HepG2 (cell line): ENCODE data around the gene SCIN. TPM values are rescaled to one million over a fixed set of nuclear protein-coding genes. Genes with fewer than 3 reads are reported as not detected.

Source experiments
- ATAC-seq: fragments of 200-7000 bp; cut with Tn5 transposase; 3 replicates; pipeline ENCODE4 v1.9.1; 2020; ENCODE audit warnings: mild to moderate bottlenecking, moderate library complexity
- BruUV-seq: library from RNA; stranded (reverse); fragments of 400-500 nt; replicated peaks from 2 replicates; lab custom pipeline; 2021; lab: Mats Ljungman, UMichigan
- CTCF ChIA-PET: fragments of 300-600 bp; formaldehyde crosslinking; extraction: SDS; loops from one replicate; lab custom pipeline; 2021; ENCODE audit warnings: low total read pairs, inconsistent platforms, low intra/inter-chr PET ratio; lab: Yijun Ruan, JAX
- POLR2A ChIA-PET: fragments of 350-600 bp; sonication (Branson Sonifier 250); formaldehyde crosslinking; loops from one replicate; lab custom pipeline; 2020; ENCODE audit warnings: antibody characterized with exemption, inconsistent platforms; lab: Yijun Ruan, JAX
- DNase-seq: peaks from one replicate; pipeline ENCODE4 v3.0.0-alpha.2; 2015; ENCODE audit warnings: low spot score
- FAIRE-seq: peaks from 3 replicates; lab custom pipeline; 2011; peaks lifted over from hg19 to GRCh38; lab: Jason Lieb, UNC
- H2AFZ ChIP-seq: one replicate; pipeline ENCODE4 v1.6.1; 2011; ENCODE audit warnings: low read length, inconsistent platforms
- H3K27ac ChIP-seq: fragments of 300-600 bp; 3 replicates; pipeline ENCODE4 v1.8.0; 2011; ENCODE audit warnings: mixed run types, mild to moderate bottlenecking, mixed read lengths, low read length, inconsistent platforms; ENCODE audit not compliant: insufficient read depth; ENCODE audit errors: extremely low read length
- H3K27me3 ChIP-seq, 2 experiments: fragments of 200-600 bp in 1 of 2; 2 replicates in 1 of 2; 3 replicates in 1 of 2; pipeline versions ENCODE4 v1.6.0 to v1.8.0; 2011; ENCODE audit warnings: low read length in 2 of 2, mild to moderate bottlenecking in 2 of 2, moderate library complexity in 2 of 2, inconsistent platforms in 1 of 2; ENCODE audit not compliant: insufficient read depth in 2 of 2, control insufficient read depth in 1 of 2
- H3K36me3 ChIP-seq, 2 experiments: fragments of 200-600 bp in 1 of 2; replicated peaks in 1 of 2; 2 replicates in 1 of 2; 3 replicates in 1 of 2; pipeline versions ENCODE4 v1.5.1 to v1.8.0; 2011; ENCODE audit warnings: low read length in 2 of 2, inconsistent platforms in 1 of 2; ENCODE audit not compliant: insufficient read depth in 2 of 2, control insufficient read depth in 1 of 2
- H3K4me1 ChIP-seq: 2 replicates; pipeline ENCODE4 v1.5.1; 2012; ENCODE audit warnings: low read length, inconsistent platforms; ENCODE audit not compliant: insufficient read depth
- H3K4me2 ChIP-seq: 2 replicates; pipeline ENCODE4 v1.6.0; 2011; ENCODE audit warnings: low read depth, low read length, inconsistent platforms
- H3K4me3 ChIP-seq, 3 experiments: fragments of 200-600 bp in 1 of 3; sonication (generic), shearing (Covaris generic) in 1 of 3; replicated peaks in 1 of 3; 2 replicates each; pipeline ENCODE4 v1.5.1; 2011 to 2016; ENCODE audit warnings: low read length in 3 of 3, inconsistent platforms in 2 of 3, low read depth in 2 of 3, mild to moderate bottlenecking in 2 of 3, control low read depth in 1 of 3, mixed read lengths in 1 of 3; ENCODE audit not compliant: insufficient read depth in 1 of 3
- H3K79me2 ChIP-seq: one replicate; pipeline ENCODE4 v1.6.1; 2011; ENCODE audit warnings: low read length, inconsistent platforms; ENCODE audit not compliant: insufficient read depth
- H3K9ac ChIP-seq: 2 replicates; pipeline ENCODE4 v1.6.0; 2011; ENCODE audit warnings: mild to moderate bottlenecking, low read depth, low read length, inconsistent platforms; ENCODE audit not compliant: insufficient read depth
- H3K9me3 ChIP-seq: 2 replicates; pipeline ENCODE4 v1.5.1; 2012; ENCODE audit warnings: mild to moderate bottlenecking, low read length
- H4K20me1 ChIP-seq: 2 replicates; pipeline ENCODE4 v1.6.0; 2011; ENCODE audit warnings: inconsistent platforms, mild to moderate bottlenecking, low read length, moderate library complexity; ENCODE audit not compliant: insufficient read depth
- CC2D1A ChIP-seq: sonication (generic); formaldehyde crosslinking; IDR thresholded peaks from 2 replicates; pipeline ENCODE4 v1.8.1; 2023; ENCODE audit warnings: mild to moderate bottlenecking, missing genetic modification reagents
- FIP1L1 ChIP-seq: fragments of 200-400 bp; formaldehyde crosslinking; IDR thresholded peaks from 2 replicates; pipeline ENCODE4 v1.6.1; 2018; ENCODE audit warnings: low read depth, mild to moderate bottlenecking, low read length, moderate library complexity, borderline replicate concordance; ENCODE audit not compliant: insufficient read depth
- GABPA ChIP-seq, 2 experiments: IDR thresholded peaks; 2 replicates each; pipeline ENCODE4 v1.6.1; 2011 to 2016; ENCODE audit warnings: low read depth in 2 of 2, low read length in 1 of 2, missing biosample characterization in 1 of 2, missing genetic modification characterization in 1 of 2
- KDM4B ChIP-seq: sonication (generic); formaldehyde crosslinking; IDR thresholded peaks from 2 replicates; pipeline ENCODE4 v1.4.0; 2020; ENCODE audit warnings: missing genetic modification reagents
- MIER3 ChIP-seq: IDR thresholded peaks from 2 replicates; pipeline ENCODE4 v1.6.1; 2016; ENCODE audit warnings: missing compliant biosample characterization, borderline replicate concordance
- RBFOX2 ChIP-seq: fragments of 200-400 bp; formaldehyde crosslinking; IDR thresholded peaks from 2 replicates; pipeline ENCODE4 v1.6.1; 2017; ENCODE audit warnings: low read depth, mild to moderate bottlenecking, low read length
- TGIF2 ChIP-seq: IDR thresholded peaks from 2 replicates; pipeline ENCODE4 v1.6.1; 2016; ENCODE audit warnings: control low read depth, missing compliant biosample characterization
- ZBTB7A ChIP-seq: sonication (generic); formaldehyde crosslinking; IDR thresholded peaks from 2 replicates; pipeline ENCODE4 v1.8.0; 2022; ENCODE audit warnings: mild to moderate bottlenecking, missing genetic modification reagents
- ZNF431 ChIP-seq: sonication (generic); formaldehyde crosslinking; IDR thresholded peaks from 2 replicates; pipeline ENCODE4 v1.9.0; 2022; ENCODE audit warnings: missing genetic modification reagents, low read depth, mild to moderate bottlenecking, borderline replicate concordance
- ZNF562 ChIP-seq: sonication (generic); formaldehyde crosslinking; IDR thresholded peaks from 2 replicates; pipeline ENCODE4 v1.8.0; 2022; ENCODE audit warnings: missing genetic modification reagents, borderline replicate concordance
- ZNF777 ChIP-seq: sonication (generic); formaldehyde crosslinking; IDR thresholded peaks from 2 replicates; pipeline ENCODE4 v1.4.0; 2020; ENCODE audit warnings: missing genetic modification reagents
- ZSCAN25 ChIP-seq: sonication (generic); formaldehyde crosslinking; IDR thresholded peaks from 2 replicates; pipeline ENCODE4 v1.8.0; 2022; ENCODE audit warnings: mild to moderate bottlenecking, missing genetic modification reagents
- WGBS: methylation state at CpG from one replicate; pipeline ENCODE4 v1.1.6; 2017; ENCODE audit warnings: low lambda C conversion rate; 5-methylcytosine and 5-hydroxymethylcytosine counted together
- in situ Hi-C: cut with HindIII; loops from 2 replicates; pipeline ENCODE4 v1.10.0; 2017; ENCODE audit warnings: low pct_unique_long_range_greater_than_20kb; ENCODE audit not compliant: extremely low pct_ligation_motif_present
- intact Hi-C: fragments of 100-400 bp; cut with micrococcal nuclease; formaldehyde crosslinking; loops from one replicate; pipeline ENCODE4 v1.10.0; 2022; ENCODE audit not compliant: unreplicated experiment
- polyA plus RNA-seq, 8 experiments: library from polyadenylated mRNA; depleted of rRNA in 3 of 8; stranded (reverse) in 7 of 8; unstranded in 1 of 8; fragments of >200 nt; fragmentation: Illumina TruSeq in 4 of 8; extraction: Trizol in 4 of 8; gene quantifications; 2 replicates each; pipeline versions ENCODE4 v1.2.1 to v1.2.3, GENCODE V29; 2011 to 2016; ENCODE audit warnings: low read depth in 4 of 8, missing spikeins in 1 of 8, mixed read lengths in 1 of 8; ENCODE audit not compliant: insufficient read depth in 1 of 8
- total RNA-seq, 5 experiments: library from RNA; depleted of rRNA; stranded (reverse); fragments of >200 nt; fragmentation: Illumina TruSeq; extraction: Trizol; gene quantifications; 2 replicates each; pipeline ENCODE4 v1.2.3, GENCODE V29; 2016; ENCODE audit warnings: low read depth in 1 of 5

The SCIN gene
- total and polyA plus RNA-seq, 2 of the 13 experiments (the other 11 are each of a cell fraction or from before 2014, with no cell fraction given): not detected

- ATAC-seq (no peak), DNase-seq (no peak), FAIRE-seq (no peak)
- BruUV-seq: no TSS peak
- H3K36me3 ChIP-seq: no peaks in the 10 kb centered on the region
- intact Hi-C loops: no loop called here
- no peak overlapping the region for H3K9ac ChIP-seq
- no peaks in the 10 kb centered on the region for H3K4me1 ChIP-seq
- 3% methylated on average over 1 of the region's 1 CpG for WGBS
- ChIA-PET CTCF (no interaction called here), POLR2A (no interaction called here)
- no peak overlapping the region for H3K4me2 ChIP-seq
- H3K27ac ChIP-seq: no peak overlapping the region
- no peak for TF ChIP-seq ZSCAN25 (CRISPR knock-in tag)
- no peak for TF ChIP-seq FIP1L1
- no peak for TF ChIP-seq ZNF562 (CRISPR knock-in tag)
- TF ChIP-seq ZBTB7A (CRISPR knock-in tag): no peak
- no peak for TF ChIP-seq MIER3 (CRISPR knock-in tag)
- no peak for TF ChIP-seq RBFOX2
- TF ChIP-seq KDM4B (CRISPR knock-in tag): no peak
- TF ChIP-seq GABPA (IDR thresholded peaks at IDR 0.05; ENCODE audit: low read depth, low read length): no peak
- no peak for TF ChIP-seq GABPA (CRISPR knock-in tag; IDR thresholded peaks at IDR 0.05; ENCODE audit: low read depth)
- no peak for TF ChIP-seq TGIF2
- no peak for TF ChIP-seq ZNF777 (CRISPR knock-in tag)
- no peak for TF ChIP-seq ZNF431 (CRISPR knock-in tag)
- no peak for TF ChIP-seq CC2D1A
- H3K27me3 ChIP-seq: peaks cover 1 to 20% of the 10 kb centered on the region in 2 experiments; a peak in 2 of 5 replicates
- no peaks in the 10 kb centered on the region for H4K20me1 ChIP-seq
- in situ Hi-C loops: no loop called here
- H2AFZ ChIP-seq: no peak overlapping the region
- H3K79me2 ChIP-seq: no peaks in the 10 kb centered on the region
- no peak overlapping the region for H3K4me3 ChIP-seq
- no peaks in the 10 kb centered on the region for H3K9me3 ChIP-seq
Measured at GRCh38 chr7:12567015-12567414, 3.5 kb upstream of the SCIN start.
